Jurkat, Clone E6-1 (cell line): ENCODE measurements around the gene THSD7B.
A peak's percentile ranks its signal among the peaks of the same experiment; 100 is the strongest.
"Not testable (repeated sequence)": the region's sequence is repeated elsewhere in the genome, so short reads cannot be mapped to it uniquely, and the experiment has no call there.

ENCODE experiments used
- DNase-seq: peaks from one replicate; pipeline ENCODE4 v3.0.0-alpha.2; 2011; ENCODE audit warnings: low read depth, low spot score
- H3K4me3 ChIP-seq: 2 replicates; pipeline ENCODE4 v1.5.1; 2011; ENCODE audit warnings: mild to moderate bottlenecking, low read length, control low read depth, moderate library complexity

Gene THSD7B

GRCh38 chr2:136920652-136921333 lies 155.4 kb downstream of the THSD7B start:
- no peak for DNase-seq
- H3K4me3 ChIP-seq = no peak overlapping the region

GRCh38 chr2:136927156-136927555 lies 161.8 kb downstream of the THSD7B start:
- no peak for DNase-seq
- no peak overlapping the region for H3K4me3 ChIP-seq

DNA sequence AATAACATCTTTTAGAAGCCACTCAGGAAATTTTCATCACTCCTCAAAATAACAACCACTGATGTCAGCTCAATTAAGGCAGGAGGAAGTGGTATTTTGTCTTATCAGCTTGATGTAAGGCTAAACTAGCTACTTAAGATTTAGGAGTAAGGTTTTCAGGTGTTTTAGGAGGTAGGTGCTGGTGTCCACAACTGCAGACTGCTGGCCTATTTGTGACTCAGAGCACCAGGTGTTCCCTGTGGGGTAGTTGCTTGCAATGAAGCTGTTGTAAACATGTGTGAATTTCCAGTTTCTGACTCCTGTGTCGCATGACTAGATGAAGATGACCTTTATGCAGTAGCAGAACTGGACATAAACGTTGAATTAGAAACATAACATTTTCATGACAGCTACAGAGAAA lies 164.2 kb downstream of the THSD7B start:
- H3K4me3 ChIP-seq = no peak overlapping the region
- DNase-seq = peak; percentile 66

GRCh38 chr2:136932700-136933099 lies 167.4 kb downstream of the THSD7B start:
- DNase-seq = peak; percentile 38
- H3K4me3 ChIP-seq = no peak overlapping the region

- no peak overlapping the region for H3K4me3 ChIP-seq
- DNase-seq = peak; percentile 6
These were observed 169.8 kb downstream of the THSD7B start for GRCh38 chr2:136935119-136935518.

DNA sequence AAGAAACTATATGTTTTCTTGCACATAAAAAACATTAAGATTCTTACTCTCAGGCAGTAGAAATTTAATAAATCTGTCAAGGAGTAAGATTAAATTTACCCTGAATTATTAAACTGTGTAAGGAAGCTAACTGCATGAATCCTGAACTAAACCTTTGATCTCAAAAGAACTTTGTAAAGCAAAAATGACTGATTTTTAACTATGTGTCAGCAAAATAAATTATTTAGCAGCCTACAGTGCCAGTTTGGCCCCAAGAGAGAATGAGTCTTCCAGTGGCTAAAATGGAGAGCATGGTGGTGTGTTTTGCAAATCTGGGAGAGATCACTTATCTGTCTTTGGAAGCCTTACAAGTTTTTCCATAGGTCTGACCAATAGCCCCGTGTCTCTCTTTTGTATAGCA lies 190.7 kb downstream of the THSD7B start:
- no peak overlapping the region for H3K4me3 ChIP-seq
- DNase-seq = no peak

GRCh38 chr2:136957044-136957443 lies 191.7 kb downstream of the THSD7B start:
- DNase-seq = no peak

DNA sequence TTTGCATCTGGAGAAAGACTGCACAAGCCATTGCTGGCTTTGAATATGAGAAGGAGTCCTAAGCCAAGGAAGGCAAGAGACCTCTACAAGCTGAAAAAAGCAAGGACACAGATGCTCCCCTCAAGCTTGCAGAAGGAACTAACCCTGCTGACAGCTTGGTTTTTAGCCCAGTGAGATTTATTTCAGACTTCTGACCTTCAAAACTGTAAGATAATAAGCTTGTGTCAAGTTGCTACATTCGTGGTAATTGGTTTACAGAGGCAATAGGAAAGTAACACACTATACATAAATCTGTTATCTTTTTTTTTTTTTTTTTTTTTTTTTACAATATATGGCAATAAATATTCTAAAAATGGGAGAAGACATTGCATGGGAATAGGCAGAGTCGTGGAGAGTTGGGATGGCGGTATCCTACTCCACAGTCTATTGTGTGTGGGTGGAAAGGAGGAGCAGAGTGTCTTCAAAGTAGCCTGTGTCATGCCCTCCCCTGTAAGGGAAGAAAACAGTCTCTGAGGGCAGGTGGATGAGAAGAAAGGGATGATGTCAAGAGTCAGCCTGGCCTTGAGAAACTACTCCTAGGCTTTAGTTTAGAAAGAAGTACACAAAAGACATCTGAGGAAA lies 196.9 kb downstream of the THSD7B start:
- DNase-seq = no peak
- H3K4me3 ChIP-seq = no peak overlapping the region

More at GRCh38 chr2:136957044-136957443, 191.7 kb downstream of the THSD7B start:
- H3K4me3 ChIP-seq = no peak overlapping the region

- DNase-seq = no peak
These were observed 201.1 kb downstream of the THSD7B start for GRCh38 chr2:136966485-136966884.

GRCh38 chr2:136980303-136980702 lies 215.0 kb downstream of the THSD7B start:
- DNase-seq = no peak
- H3K4me3 ChIP-seq = no peak overlapping the region

More at GRCh38 chr2:136966485-136966884, 201.1 kb downstream of the THSD7B start:
- H3K4me3 ChIP-seq = no peak overlapping the region

GRCh38 chr2:136981689-136982088 lies 216.3 kb downstream of the THSD7B start:
- not testable (repeated sequence) for DNase-seq, H3K4me3 ChIP-seq

GRCh38 chr2:136985044-136985443 lies 219.7 kb downstream of the THSD7B start:
- no peak for DNase-seq
- H3K4me3 ChIP-seq = no peak overlapping the region

- DNase-seq = no peak
- no peak overlapping the region for H3K4me3 ChIP-seq
These were observed 221.4 kb downstream of the THSD7B start for GRCh38 chr2:136986605-136987221.

DNA sequence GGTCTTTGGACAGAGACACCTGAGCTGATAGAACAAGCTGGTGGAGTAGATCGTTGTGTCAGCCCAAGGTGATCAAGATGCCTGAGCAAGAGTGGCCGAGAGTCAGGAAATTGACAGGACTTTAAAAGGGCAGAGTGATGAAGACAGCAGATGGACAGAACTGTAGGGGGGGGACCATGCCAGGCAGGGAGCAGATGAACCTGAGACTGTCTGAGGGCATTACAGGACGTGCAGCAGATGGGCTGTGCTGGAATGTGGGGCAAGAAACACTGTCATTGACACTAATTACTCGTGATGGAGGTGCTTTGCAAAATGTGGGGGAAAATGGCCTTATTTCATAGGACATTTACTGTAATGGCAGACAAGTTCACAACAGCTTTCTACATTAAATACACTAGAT lies 225.0 kb downstream of the THSD7B start:
- H3K4me3 ChIP-seq = no peak overlapping the region
- no peak for DNase-seq

GRCh38 chr2:136994793-136995192 lies 229.4 kb downstream of the THSD7B start:
- no peak for DNase-seq
- H3K4me3 ChIP-seq = no peak overlapping the region

- no peak overlapping the region for H3K4me3 ChIP-seq
- DNase-seq = no peak
These were observed 232.2 kb downstream of the THSD7B start for GRCh38 chr2:136997557-136997956.

DNA sequence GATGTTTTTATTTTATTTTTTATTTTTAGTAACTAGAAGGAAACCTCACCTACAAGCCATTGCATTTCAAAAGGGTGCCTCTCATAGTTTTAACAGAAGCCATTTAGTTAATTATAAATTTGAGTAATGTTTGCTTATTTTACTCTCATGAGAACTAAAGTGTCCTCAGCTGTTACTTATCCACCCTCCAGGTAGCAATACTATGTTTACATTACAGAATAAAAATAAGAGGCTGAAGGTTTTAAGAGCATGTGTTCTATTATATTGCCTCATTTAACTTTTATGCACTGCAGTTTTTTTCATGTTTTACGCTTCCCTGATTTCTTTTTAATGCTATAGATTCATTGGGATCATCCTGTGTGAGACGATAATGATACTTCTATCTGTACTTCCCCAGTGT lies 235.5 kb downstream of the THSD7B start:
- no peak overlapping the region for H3K4me3 ChIP-seq
- no peak for DNase-seq

DNA sequence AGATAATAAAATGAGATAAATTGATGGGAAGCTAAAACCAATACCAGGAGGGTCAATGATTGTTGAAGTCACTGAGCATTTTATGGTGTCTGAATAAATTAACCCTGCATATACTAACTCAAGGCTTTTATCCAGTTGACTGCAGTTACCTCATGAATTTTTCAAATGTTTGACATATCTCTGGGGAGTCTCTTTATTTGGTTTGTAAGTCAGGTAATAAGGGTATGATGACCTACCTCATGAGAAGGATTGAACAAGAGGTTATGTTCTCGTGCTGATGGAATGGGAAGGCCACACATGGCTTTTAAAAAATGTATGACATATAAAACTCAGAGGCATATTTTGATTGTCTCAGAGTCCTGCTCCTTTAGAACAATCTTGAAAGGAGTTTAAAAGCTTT lies 237.6 kb downstream of the THSD7B start:
- DNase-seq = no peak
- no peak overlapping the region for H3K4me3 ChIP-seq

- no peak for DNase-seq
These were observed 239.9 kb downstream of the THSD7B start for GRCh38 chr2:137005210-137005609.

GRCh38 chr2:137007938-137008337 lies 242.6 kb downstream of the THSD7B start:
- no peak overlapping the region for H3K4me3 ChIP-seq
- no peak for DNase-seq

More at GRCh38 chr2:137005210-137005609, 239.9 kb downstream of the THSD7B start:
- H3K4me3 ChIP-seq = no peak overlapping the region
